Measurements from ENCODE around the gene KPNB1. TPM values are rescaled to one million over a fixed set of nuclear protein-coding genes. Genes with fewer than 3 reads are reported as not detected.

KPNB1 gene
- total and polyA plus RNA-seq, 2 of the 8 experiments (the other 6 are each of a cell fraction or from before 2014, with no cell fraction given), result 171 to 625 TPM

- Histone ChIP-seq H2BK20ac (ENCODE audit: low read length) (no peak overlapping the region), H3K4me1 (replicated peaks in 1 of 4; ENCODE audit: control insufficient read depth in 3 of 4, insufficient read depth in 4 of 4, low read length in 3 of 4) (peaks cover 3 to 11% (median 6%) of the 10 kb centered on the region in 4 experiments; a peak in 5 of 7 replicates), H3K4ac (replicated peaks; ENCODE audit: insufficient read length, low read depth, low read length) (no peak overlapping the region), H3K14ac (ENCODE audit: insufficient read length) (no peak overlapping the region), H2BK12ac (ENCODE audit: low read depth, low read length) (no peak overlapping the region), H3K18ac (ENCODE audit: extremely low read depth, low read length) (no peak overlapping the region), H2AFZ (ENCODE audit: low read length) (no peak overlapping the region), H2BK15ac (ENCODE audit: low read length) (no peak overlapping the region), H3K4me3 (ENCODE audit: extremely low read depth in 1 of 4, insufficient read depth in 2 of 4, low read depth in 3 of 4, low read length in 4 of 4) (no peak overlapping the region), H3K79me2 (ENCODE audit: control insufficient read depth in 1 of 2, insufficient read depth in 2 of 2, low read length in 2 of 2) (no peaks in the 10 kb centered on the region), H4K20me1 (replicated peaks in 1 of 2; ENCODE audit: control insufficient read depth in 1 of 2, insufficient read depth in 2 of 2, low read length in 2 of 2) (peaks cover 0 to 2% of the 10 kb centered on the region in 2 experiments), H4K8ac (ENCODE audit: extremely low read depth, insufficient read depth, low read length) (no peak overlapping the region), H3K4me2 (ENCODE audit: insufficient read depth in 1 of 2, low read depth in 2 of 2, low read length in 2 of 2) (no peak overlapping the region), H3K79me1 (ENCODE audit: low read depth, low read length) (no peaks in the 10 kb centered on the region), H2AK5ac (ENCODE audit: low read depth, low read length) (no peak overlapping the region), H3K23me2 (ENCODE audit: low read depth, low read length) (no peaks in the 10 kb centered on the region), H3K9me3 (ENCODE audit: insufficient read depth in 2 of 2, low read depth in 1 of 2, low read length in 1 of 2) (no peaks in the 10 kb centered on the region), H3K23ac (ENCODE audit: insufficient read length) (no peak overlapping the region), H2BK120ac (replicated peaks; ENCODE audit: low read depth, low read length) (no peak overlapping the region), H3K36me3 (ENCODE audit: control insufficient read depth in 2 of 4, insufficient read depth in 4 of 4, low read length in 3 of 4) (peaks cover 17 to 47% (median 29%) of the 10 kb centered on the region in 4 experiments), H3K27ac (ENCODE audit: low read depth, low read length) (no peak overlapping the region), H3K27me3 (replicated peaks in 1 of 4; ENCODE audit: control insufficient read depth in 3 of 4, extremely low read depth in 1 of 4, insufficient read depth in 3 of 4, low read length in 3 of 4) (no peaks in the 10 kb centered on the region), H3K9ac (replicated peaks in 1 of 4; ENCODE audit: extremely low read depth in 1 of 4, low read depth in 3 of 4, low read length in 3 of 4) (no peak overlapping the region), H4K5ac (ENCODE audit: insufficient read length, low read depth, low read length) (no peak overlapping the region), H4K91ac (replicated peaks; ENCODE audit: insufficient read length, low read length) (no peak overlapping the region), H3K56ac (replicated peaks; ENCODE audit: insufficient read length, low read depth, low read length) (no peak overlapping the region), H2BK5ac (ENCODE audit: low read depth, low read length) (no peak overlapping the region)
- ChIA-PET CTCF (ENCODE audit: partially characterized antibody) (no interaction called here), POLR2A (ENCODE audit: partially characterized antibody) (interaction anchor here (0.9 to 46.3 kb wide), 4 partner anchors 4 to 146 kb away, joined by 3 to 1575 read pairs (median 789); partner anchors contain the start of genes KPNB1, LRRC46, MRPL10 and TBKBP1)
- no peak for FAIRE-seq
- no peak for DNase-seq (ENCODE audit: low read depth in 1 of 2, low spot score in 2 of 2)
- 89% methylated on average over 4 of the region's 4 CpGs; no CpG with 5 or more reads in 1 of the 2 experiments for WGBS, 2 experiments (ENCODE audit: extremely low coverage in 1 of 2, insufficient coverage in 1 of 2, insufficient read length in 1 of 2, insufficient replicate concordance in 2 of 2, low coverage in 1 of 2, low lambda C conversion rate in 2 of 2, missing lambda C conversion rate in 1 of 2)
- TF ChIP-seq CEBPB (IDR thresholded peaks at IDR 0.05; ENCODE audit: low read depth, low read length) (no peak), SP1 (IDR thresholded peaks at IDR 0.05; ENCODE audit: low read depth, low read length) (no peak), JUN (IDR thresholded peaks at IDR 0.05; ENCODE audit: low read depth, low read length) (no peak), SIN3A (conservative IDR thresholded peaks at IDR 0.05 in 1 of 2, IDR thresholded peaks at IDR 0.05 in 1 of 2; ENCODE audit: low read depth in 1 of 2, low read length in 2 of 2) (no peak)
These were observed 36.0 kb downstream of the KPNB1 start for GRCh38 chr17:47685556-47686275.
